HG03025 (cell line): ENCODE results near the gene PHACTR1.

ENCODE experiments used
- ATAC-seq: cut with Tn5 transposase; IDR thresholded peaks from one replicate; pipeline ENCODE4 v1.9.1; 2021; ENCODE audit warnings: mild to moderate bottlenecking, moderate library complexity; ENCODE audit not compliant: unreplicated experiment, low FRiP score

PHACTR1 gene

GRCh38 chr6:12844284-12845223 lies 128.0 kb downstream of the PHACTR1 start:
- ATAC-seq: no peak

DNA sequence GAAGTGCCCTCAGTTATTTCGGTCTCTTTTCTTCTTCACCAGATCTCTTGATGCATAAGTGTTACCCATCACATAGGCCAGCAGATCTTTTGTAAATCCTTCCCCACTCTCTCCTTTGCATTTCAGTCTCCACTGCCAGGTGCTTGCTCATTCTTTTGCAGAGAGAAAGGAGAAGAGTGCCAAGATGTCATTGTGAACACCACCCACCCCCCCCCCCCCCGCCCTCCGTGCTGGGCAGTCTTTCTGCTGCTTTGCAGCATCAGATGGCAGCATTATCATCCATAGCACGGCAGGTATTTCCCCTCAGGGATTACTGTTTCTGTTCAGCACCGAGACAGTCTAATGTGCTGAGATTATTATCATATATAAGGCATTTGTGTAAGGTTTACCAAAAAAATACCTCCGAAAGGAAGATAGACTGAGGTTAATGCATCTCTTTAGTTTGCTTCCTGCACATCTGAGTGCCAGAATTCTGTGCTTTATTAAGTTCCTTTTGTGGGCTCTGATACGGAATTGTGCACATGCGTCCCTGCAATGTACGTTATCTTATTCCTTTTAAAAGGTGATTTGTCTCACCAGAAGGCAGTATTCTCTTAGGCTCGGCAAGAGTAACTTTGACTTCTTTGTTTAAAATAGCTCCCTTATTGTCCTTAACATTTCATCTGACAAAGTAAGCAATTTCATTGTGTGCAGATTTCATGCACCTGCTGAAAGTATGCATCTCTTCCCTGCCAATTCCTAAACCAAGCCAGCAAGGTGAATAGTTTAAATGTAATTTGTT lies 128.8 kb downstream of the PHACTR1 start:
- ATAC-seq: no peak

DNA sequence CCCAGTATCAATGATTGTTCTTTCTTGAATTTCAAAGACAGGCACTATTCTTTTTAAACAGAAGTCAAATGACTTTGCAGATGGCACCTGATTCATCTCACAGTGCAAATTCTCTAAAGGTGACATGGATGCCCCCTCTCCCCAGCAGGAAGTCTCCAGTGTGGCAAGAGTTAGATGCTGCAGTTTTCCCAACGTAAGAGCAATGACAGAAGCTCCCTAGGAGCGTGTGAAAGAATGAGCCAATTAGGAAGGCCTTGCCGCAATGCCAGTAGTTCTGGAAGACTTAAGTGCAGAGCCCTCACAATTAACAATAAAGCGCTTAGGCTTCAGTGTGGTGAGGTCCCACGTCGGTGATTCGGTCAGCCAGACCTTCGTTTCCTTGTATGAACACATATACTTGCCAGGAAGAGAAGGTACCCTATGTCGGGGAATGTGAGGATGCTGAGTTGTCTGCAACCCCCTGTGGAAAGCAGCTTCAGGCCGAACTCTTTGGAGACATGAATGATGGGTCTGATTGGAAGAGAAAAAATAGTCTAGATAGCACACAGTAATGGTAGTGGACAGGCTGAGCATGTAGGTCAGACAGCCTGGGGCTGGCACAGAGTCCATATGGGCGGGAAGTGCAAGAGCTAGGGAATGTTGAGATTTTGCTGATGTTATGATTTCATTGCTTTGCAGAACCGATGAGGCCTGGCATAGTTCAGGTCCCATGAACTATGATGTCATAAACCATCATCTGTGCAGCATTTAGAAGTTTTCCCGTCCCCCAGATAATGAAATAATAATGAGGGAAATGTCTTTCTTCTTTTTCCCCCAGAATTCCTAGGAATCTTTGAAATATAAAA lies 132.6 kb downstream of the PHACTR1 start:
- ATAC-seq: no peak

DNA sequence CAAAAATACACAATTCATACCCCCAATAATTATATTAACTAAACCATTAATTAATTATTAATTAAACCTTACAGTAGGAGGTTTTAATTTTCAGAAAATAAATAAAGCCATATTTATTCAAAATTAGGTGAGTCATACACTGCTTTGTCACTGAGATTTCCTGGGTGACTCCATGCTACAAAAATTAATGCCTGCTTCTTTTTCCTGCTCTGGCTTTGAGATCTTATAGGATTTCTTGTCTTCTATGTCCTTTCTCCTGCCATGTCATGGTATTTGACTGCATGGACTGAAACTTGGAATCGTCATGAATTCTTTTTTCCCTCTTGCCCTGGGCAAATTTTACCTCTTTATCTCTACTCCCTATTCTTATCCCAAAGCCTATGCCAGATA lies 133.2 kb downstream of the PHACTR1 start:
- no peak for ATAC-seq

DNA sequence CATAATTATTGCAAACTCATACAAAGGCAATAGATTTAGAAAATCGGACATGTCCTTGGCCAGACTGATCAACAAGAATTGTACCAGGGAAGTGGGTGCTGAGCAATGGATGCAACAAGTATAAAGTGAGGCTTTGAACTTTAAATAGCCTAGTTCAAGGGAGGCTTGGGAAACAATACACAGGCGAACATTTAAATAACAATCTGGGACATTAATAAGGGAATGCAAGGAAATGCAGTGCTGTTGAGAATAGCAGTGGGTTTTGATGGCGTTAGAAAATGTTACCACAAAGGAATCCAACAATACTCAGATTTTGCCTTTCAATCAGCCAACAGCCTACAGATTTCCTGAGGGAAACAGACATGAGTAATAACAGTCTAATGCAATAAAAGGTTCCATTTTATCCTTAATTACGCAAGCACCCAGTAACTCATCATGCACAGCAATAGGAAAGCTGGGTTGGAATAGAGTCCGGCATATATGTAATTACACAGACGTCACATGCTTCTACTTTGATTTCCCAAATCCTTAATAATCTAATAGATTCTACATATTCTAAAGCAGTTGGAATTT lies 134.6 kb downstream of the PHACTR1 start:
- no peak for ATAC-seq

- ATAC-seq: no peak
These were observed 145.0 kb downstream of the PHACTR1 start for GRCh38 chr6:12861603-12862002.

DNA sequence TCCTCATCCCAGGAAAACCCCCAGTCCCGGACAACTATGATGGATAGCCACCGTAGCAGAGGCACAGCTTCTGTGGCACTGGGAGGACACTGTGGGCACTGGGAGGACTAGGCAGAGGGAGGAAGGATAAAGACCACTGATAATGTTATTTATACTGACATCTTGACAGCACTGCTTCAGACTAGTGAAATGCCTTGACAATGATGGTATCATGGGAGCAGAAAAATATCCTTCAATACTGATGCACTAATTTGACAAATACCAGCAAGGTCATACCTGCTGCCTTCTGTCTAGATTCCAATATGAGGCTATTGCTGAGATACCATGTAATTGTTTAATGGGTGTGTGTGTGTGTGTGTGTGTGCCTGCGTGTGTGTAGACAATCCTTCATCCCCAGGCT lies 148.6 kb downstream of the PHACTR1 start:
- ATAC-seq: no peak

DNA sequence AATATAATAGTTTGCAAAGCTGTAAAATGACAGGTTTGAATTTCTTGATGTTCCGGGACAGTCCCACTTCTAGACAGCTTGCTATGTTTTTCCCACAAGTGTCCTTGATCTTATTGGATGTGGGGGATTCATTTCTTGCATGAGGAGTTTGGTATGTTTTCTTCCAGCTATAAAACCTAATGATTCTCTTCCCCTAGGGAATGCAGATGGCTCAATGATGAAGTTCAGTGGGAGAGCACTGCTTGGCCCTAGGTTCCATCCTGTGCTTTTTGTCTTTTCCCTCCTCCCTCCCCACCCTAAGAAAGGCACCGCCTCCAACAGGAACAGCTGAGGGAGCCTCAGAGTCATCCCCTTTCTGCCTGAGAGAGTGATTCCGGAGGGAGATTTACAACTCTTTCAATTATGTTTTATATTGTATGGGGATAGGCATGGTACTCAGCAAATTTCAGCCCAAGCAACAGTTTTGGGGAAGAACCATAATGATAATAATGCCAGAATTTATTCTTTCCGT lies 149.2 kb downstream of the PHACTR1 start:
- no peak for ATAC-seq

GRCh38 chr6:12866422-12867029 lies 150.0 kb downstream of the PHACTR1 start:
- ATAC-seq: no peak

DNA sequence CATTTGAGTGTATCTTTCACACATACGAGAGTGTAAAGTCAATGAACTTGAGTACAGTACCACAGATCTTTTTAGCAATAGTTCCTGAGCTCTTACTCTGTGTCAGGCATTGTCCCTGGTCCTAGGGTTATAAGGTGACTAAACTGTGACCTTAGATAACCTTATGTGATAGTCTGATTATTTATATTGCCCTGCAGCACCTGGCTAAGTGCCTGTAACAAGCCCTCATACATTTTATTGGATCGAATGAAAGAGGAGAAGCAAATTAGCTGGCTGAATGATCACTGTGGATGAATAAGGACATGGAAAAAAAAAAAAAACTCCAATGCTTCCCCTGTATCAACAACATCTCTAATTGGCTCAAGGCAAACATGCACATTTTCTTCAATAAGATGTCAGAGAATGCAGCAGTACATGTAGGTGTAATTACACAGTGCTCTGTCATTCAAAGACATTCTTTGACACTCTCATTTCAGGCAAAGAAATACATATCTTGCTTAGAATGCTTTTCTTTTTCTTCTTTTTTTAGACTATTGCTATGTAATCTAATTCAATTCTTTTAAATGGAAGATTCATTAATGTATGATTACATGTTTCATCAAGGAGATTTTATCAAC lies 153.4 kb downstream of the PHACTR1 start:
- ATAC-seq: no peak

DNA sequence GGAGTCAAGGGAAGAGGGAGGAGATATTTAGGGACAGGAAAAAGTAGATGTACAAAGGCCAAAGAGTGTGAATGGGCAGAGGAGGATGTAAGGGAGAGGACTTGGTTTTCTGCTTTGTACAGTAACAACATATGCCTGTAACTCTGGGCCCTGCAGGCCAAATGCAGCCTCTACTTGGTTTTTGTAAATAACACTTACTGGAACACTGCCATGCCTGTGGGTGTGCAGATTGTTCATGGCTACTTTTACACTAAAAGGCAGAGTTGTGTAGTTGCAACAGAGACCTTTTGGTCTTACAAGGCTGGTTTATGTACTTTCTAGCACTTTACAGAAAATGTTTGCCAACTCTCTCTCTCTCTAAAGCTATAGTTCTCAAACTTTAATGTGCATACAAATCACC lies 157.1 kb downstream of the PHACTR1 start:
- no peak for ATAC-seq

DNA sequence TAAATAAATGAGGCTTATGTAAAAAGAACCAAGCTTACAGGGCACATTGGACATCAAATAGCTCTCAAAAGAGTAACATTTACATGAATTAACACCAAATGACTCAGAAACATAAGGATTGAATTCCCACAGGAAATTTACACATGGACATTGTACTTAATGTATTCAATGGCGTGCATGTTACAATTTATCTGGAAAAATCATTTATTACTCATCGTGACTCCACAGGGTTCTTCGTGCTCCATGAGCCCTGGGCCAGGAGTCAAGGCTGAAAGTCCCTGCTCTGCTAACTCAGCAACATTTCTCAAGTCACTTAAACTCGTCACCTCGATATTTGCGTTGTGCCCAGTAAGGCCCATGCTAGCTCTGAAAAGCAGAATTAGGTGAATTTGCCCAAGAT lies 158.5 kb downstream of the PHACTR1 start:
- no peak for ATAC-seq

DNA sequence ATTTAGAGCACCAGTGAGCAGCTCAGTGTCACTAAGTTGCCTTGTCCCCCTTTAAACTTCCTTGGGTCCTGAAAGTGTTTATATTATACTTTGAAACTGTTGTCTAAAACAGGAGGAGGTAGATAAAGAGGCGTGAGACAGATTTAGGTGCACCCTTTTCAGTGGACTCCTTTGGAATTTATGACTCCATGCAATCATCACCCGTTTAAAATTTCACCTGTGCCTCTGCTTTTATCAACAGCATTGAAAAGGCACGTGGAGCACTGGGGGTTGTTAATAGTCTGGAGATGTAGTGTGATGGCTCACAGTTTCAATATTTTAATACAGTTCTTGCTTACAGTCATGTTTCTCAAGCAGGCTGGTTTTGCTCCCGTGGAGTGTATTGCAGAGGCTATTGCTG lies 162.2 kb downstream of the PHACTR1 start:
- ATAC-seq: no peak

GRCh38 chr6:12882761-12883290 lies 166.3 kb downstream of the PHACTR1 start:
- no peak for ATAC-seq

DNA sequence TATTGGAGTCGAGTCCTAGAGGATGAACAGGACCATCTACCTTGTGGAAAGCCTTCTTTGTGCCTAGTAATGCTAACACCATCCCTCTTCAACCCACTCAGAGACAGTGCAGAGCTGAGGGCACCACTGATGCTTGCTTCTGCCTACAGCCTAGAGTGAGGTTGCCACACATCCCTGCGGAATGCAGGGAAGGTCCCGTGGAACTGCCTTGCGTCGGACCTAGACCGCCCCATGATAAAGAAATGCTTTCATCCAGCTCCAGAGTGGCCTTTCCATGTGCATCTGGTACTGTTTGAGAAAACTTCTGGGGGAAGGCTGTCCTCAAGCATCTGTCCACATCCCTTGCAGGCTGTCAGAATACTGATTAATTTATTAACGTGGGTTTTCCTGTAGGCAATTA lies 168.4 kb downstream of the PHACTR1 start:
- ATAC-seq: no peak

DNA sequence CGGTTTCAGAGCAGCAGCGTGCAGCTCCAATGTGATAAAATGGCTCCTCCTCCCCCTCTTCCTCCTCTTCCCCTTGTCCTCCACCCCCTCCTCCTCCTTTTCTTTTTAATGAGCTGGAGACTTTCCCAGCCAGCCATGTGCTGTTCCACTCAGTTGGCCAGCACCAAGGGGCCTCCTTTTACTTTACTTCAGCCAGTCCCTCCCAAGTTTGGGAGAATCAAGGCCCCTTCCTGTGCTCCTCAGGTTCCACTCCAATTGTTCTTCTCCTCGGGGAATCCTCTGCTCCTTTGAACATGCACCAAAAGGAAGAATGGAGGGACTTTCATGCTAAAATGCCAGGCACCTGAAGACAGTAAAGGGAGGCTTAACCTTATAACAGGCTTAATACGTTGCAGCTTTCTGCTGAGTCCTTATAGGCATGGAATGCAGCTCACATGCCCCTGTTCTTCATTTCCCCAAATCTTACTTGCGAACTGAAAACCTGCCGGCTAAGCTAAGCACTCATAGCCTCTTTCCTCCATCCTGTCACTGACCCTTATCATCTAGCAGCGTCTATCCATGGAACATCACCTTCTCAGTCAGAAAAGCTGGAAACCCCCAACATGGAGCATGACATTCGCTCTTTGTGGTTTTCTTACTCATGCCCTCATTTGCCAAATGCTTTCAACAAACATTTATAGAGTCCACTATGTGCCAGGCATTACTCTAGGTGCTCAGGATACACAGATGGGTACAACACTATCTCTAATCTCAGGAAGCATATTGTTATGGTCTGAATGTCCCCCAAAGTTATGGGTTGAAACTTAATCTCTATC lies 170.6 kb downstream of the PHACTR1 start:
- no peak for ATAC-seq

DNA sequence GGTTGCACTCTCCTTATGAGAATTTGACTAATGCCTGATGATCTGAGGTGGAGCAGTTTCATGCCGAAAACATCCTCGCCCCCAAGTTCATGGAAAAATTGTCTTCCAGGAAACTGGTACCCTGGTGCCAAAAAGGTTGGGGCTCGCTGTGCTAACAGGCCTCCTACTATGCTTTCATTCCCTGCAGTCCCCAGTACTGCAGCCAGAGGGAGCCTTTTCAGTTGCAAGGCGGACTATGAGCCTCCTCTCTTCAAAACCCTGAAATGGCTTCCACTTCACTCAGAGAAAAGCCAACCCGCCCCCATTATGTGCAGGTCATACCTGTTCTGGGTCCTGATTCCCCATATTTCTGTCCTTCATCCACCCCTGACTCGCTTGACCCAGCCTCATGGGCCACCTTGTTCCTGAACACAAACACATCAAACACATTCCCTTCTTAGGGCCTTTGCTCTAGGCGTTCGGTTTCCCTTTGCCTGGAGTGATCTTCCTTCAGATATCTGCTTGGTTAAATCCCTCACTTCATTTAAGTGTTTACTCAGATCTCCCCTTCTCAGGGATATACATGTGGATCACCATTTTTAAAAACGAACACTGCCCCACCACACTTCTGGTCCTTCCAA lies 173.7 kb downstream of the PHACTR1 start:
- no peak for ATAC-seq

GRCh38 chr6:12891595-12891994 lies 175.0 kb downstream of the PHACTR1 start:
- no peak for ATAC-seq
